NCI-H510A treated with DMSO at 0.1 percent for 48 hours (cell line): ENCODE results near the gene FUOM.
A peak's percentile ranks its signal among the peaks of the same experiment; 100 is the strongest.

Experiments
- DNase-seq: peaks from one replicate; lab custom pipeline; 2025; lab: John Stamatoyannopoulos, UW

Gene FUOM, protein sequence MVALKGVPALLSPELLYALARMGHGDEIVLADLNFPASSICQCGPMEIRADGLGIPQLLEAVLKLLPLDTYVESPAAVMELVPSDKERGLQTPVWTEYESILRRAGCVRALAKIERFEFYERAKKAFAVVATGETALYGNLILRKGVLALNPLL

DNA sequence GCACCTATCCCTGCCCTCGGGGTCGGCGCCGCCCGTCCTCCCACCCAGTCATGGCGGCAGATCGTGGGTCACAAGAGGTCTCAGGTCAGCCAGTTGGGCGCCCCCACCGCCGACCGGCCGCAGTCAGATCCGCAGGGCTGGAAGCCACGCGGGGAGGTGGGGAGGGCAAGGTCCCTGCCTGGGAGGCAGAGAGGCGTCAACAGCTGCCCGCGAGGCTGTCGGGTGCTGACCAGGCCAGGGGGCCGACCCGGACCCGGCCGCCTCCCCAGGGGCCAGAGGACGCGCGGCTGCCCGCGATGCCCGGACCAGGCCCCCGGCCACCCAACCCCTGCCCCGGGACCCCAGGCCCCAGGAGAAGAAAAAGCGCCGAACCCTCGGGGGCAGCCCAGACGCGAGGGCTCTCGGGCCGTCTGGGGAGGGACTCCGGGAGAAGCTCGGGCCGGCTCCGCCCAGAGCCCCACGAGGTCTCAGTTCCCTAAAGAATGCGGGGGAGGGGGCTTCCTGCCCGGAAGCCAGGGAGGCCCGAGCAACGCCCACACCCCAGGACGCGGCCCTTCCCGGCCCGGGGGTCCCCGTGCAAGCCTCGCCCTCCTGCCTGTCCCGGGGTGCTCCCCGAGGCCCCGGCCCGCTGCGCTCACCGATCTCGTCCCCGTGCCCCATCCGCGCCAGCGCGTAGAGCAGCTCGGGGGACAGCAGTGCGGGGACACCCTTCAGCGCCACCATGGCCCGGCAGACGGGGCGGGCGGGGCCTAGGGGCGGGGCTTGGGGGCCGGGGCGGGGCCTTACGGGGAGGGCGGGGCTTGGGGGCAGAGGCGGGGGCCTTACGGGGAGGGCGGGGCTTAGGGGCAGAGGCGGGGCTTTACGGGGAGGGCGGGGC lies at the start of gene FUOM:
Gene FUOM, minus strand, starts transcription at position 735 of the 877 bp plus-strand sequence. Its CDS starts 12 bp downstream, at position 723.
- no peak for DNase-seq

DNA sequence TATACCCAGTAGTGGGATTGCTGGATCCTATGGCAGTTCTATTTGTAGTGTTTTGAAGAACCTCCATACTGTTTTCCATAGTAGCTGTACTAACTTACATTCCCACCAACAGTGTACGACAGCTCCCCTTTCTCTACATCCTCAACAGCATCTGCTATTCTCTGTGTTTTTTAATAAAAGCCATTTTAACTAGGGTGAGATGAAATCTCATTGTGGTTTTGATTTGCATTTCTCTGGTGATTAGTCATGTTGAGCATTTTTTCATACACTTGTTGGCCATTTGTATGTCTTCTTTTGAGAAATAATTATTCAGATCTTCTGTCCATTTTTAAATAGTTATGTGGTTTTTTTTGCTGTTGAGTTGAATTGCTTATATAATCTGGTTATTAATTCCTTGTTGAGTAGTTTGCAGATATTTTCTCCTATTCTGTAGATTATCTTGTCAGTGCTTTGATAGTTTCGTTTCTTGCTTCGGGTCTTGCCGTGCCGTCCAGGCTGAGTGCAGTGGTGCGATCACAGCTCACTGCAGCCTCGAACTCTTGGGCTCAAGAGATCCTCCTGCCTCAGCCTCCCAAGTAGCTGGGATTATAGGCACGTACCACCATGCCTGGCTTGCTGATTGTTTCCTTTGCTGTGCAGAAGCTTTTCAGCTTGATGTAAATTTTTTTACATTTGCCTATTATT lies 48.2 kb upstream of the FUOM start:
- no peak for DNase-seq

DNA sequence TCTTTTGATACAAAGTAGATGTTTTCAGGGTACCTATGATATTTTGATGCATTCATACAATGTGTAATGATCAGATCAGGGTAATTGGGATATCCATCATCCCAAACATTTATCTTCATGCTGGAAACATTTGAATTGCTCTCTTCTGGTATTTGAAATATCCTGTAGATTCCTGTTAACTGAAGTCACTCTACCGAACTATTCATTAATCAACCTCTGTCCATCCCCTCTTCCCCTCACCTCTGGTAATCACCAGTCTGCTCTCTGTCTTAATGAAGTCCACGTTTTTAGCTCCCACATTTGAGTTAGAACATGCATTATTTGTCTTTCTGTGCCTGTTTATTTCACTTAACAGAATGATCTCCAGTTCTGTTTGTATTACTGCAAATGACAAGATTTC lies 47.5 kb upstream of the FUOM start:
- DNase-seq, result no peak

DNA sequence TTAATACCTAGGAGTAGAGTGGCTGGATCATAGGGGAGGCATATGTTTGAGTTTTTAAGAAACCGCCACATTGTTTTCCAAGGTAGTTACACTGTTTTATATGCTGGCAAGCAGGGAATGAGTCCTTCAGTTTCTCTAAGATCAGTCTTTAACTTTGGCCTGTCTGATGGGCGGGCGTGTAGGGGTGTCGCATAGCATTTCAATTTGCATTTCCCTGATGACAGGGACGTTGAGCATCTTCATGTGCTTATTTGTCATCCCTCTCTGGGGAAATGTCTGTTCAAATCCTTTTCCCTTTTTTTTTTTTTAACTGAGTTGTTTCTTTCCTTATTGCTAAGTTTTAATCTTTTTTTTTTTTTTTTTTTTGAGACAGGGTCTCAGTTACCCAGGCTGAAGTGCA lies 46.0 kb upstream of the FUOM start:
- DNase-seq, result no peak

DNA sequence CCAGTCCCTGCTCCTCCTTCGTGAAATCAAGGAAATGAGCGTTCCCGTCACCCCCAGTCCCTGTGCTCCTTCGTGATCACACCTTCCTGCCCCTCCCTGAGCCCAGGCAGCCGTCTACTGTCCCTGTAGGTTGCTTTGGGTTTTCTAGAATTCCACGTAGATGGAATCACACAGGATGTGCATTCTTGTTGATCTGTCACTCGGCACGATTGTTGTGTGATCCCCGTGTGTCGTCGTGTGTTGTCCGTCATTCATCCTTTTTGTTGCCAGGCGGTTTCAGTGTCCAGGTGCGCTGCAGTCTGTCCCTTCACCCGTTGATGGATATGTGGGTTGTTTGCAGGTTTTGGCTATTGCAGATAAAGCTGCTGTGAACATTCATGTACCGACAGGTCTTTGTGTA lies 45.5 kb upstream of the FUOM start:
- no peak for DNase-seq

DNA sequence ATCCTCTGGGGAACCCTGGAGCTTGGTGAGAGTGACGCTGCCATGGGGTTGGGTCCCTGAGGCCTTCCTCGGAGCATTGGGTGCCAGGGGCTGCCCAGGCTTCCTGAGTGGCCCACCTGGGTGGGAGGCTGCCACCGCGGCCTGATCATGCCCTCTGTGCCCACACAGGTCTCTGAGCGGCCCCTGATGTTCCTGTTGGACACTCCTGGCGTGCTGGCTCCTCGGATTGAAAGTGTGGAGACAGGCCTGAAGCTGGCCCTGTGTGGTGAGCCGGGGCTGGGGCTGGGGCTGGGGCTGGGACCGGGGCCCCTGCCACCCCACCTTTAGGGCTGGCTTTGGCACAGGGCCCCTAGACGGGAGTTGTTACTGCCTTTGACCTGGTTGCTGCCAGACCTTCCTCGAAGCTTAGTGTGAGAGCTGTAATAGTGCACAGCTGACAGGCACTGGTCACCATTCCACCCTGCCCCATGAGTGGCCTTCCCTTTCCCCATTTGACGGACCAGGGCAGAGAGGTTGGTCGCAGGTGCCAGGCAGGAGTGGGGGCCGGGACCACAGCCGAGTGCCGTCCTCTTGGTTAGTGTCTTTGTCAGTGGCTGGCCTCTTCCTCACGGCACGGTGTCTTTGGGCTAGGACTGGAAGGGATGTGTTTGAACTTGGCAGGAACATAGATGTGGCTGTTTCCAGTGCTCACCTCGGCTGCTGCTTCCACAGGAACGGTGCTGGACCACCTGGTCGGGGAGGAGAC lies 44.3 kb upstream of the FUOM start:
- DNase-seq, result no peak

DNA sequence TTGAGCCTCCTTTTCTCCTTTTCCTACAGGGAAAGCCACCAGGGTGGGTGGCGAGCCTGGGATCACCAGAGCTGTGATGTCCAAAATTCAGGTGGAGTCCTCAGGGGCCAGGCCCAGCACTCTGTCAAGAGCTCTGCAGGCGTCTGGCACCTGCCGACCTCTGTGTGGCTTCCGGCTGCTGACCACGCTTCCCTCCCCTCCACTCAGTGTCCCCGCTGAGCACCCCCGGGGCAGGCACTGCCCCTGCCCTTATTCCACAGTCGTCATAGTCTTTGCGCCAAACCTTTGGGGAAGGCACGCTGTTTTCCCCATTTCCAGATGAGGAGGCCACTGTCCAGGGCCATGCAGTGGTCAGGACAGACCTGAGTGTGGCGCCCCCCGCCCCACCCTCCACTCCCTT lies 43.7 kb upstream of the FUOM start:
- no peak for DNase-seq

DNA sequence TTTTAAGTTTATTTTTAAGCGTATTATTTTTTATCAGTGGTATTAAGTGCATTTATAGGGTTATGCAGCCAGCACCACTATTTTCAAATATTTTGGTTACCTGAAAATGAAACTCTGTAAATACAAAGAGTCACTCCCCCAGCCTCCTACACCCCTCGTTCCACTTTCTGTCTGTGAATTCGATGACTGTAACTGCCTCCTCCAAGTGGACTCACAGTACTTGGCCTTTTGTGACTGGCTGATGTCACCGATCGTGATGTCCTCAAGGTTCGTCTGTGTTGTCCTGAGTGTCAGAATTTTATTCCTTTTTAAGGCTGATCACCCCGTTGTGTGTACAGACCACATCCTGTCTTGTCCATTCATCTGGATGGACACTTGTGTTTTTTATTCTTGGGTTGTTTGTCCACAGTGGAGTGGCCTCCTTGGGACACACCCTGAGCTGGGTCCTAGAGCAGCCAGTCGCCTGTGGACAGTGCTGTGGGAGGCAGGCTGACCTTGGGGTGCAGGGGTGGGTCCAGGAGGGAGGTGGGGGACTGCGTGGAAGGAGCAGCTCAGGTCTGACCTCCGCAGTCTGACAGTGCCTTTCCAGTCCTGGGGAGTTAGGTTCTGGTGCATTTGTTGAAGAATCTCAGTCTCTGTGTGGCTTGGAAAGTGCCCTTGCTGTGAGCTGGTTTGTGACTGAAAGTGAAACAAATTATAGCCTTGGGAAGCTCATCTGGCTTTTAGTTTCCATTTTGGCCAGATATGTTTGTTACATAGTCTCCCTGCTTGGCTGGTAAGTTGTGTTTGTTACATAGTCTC lies 43.0 kb upstream of the FUOM start:
- DNase-seq, result no peak

DNA sequence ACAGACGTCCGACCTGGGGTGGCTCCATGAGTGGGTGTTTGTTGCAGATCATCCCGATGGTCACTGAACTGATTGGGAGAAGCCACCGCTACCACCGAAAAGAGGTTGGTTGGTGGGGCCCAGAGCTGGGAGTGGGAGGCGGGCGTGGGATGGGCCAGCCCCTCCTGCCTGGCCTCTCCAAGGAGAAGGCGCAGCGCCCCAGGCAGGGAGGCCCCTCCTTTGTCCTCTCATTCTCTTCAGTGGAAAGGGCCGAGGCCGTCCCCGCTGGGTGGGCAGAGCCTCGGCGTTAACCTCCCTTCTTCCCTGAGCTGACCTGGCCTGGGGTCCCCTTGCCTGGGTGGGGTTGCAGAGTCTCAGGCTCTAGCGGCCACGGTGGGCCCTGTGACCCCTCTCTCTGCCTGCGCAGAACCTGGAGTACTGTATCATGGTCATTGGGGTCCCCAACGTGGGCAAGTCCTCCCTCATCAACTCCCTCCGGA lies 41.3 kb upstream of the FUOM start:
- no peak for DNase-seq

DNA sequence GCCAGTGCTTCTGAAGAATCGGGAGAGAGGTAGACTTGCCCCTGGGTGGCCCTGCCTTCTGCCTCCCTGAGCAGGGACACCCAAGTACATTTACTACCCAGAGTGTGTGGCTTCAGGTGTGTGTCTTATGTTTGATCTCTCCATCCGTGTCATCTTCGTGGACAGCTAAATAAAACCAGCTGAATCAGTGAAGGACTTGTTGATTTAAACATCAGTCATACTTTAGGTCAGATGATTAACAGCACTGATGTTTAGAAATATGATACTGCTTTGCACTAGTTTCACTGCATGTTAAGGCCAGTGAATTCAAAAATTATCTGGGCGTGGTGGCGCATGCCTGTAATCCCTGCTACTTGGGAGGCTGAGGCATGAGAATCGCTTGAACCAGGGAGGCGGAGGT lies 40.1 kb upstream of the FUOM start:
- DNase-seq, result no peak

DNA sequence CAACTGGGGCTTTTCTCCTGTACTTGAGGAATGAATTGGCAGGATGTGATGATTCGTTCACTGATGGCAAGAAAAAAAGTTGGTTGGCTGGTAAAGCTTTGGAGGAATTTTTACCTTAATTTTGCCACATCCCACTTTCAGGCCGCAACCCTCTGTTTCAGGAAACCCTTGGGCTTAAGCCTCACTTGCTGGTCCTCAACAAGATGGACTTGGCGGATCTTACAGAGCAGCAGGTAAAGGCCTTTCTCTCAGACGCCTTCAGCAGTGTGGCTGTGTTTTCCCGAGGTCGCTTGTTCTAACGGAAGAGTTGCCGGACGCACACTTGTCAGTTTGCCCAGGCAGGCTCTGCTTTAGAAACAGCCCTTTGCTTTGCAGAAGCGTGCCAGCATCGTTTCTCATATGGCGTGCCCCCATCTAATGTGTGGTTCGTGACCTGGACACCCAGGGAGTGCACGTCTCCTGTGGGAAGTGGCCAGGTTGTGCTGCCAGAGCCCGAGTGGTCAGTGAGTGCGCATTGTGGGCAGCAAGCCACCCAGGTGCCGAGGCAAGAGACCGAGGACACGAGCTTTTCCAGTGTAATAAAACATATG lies 38.3 kb upstream of the FUOM start:
- no peak for DNase-seq

DNA sequence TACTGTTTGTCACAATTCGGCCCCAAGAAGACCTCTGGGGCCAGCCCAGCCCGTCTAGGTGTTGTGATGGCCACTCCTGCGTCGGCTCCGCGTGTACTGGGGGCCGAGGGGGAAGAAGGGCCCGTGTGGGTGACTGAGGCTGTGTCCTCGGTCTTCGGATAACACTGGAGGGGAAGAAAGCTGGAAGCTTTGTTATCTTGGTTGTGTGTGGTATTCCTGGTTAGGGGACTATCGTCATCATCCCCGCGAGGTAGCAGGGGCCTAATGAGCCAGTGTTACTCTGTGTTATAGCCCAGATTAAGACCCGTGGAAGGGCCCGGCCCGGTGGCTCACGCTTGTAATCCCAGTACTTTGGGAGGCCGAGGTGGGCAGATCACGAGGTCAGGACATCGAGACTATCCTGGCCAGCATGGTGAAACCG lies 37.0 kb upstream of the FUOM start:
- no peak for DNase-seq

DNA sequence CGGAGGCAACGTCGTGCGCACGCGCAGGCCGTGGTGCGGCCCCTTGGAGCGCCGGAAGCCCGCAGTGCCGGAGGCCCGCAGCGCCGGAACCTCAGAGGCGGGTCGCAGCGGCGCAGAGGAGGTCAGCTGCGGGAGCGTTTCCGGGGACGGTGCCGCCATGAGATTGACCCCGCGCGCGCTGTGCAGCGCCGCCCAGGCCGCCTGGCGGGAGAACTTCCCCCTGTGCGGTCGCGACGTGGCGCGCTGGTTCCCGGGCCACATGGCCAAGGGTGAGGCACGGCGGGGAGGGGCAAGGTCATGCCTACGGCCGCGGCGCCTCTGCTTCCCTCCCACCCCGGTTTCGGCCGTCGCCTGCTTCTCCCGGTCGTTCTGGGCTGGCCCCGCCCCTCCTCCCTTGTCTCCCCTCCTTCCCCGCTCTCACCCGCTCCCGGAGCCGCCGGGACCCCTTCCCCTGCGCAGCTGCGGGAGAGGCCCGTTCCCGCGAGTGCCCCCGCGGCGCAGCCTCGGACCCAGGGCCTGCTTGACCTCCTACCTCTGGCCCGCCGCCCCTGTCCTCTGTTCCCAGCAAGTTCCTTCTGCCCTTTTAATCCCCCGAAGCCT lies 36.3 kb upstream of the FUOM start, which contains the start of gene MTG1:
Gene MTG1, plus strand, starts transcription at position 94 of the 600 bp plus-strand sequence. Its CDS starts 64 bp downstream, at position 158.
- peak; percentile 87 for DNase-seq

DNA sequence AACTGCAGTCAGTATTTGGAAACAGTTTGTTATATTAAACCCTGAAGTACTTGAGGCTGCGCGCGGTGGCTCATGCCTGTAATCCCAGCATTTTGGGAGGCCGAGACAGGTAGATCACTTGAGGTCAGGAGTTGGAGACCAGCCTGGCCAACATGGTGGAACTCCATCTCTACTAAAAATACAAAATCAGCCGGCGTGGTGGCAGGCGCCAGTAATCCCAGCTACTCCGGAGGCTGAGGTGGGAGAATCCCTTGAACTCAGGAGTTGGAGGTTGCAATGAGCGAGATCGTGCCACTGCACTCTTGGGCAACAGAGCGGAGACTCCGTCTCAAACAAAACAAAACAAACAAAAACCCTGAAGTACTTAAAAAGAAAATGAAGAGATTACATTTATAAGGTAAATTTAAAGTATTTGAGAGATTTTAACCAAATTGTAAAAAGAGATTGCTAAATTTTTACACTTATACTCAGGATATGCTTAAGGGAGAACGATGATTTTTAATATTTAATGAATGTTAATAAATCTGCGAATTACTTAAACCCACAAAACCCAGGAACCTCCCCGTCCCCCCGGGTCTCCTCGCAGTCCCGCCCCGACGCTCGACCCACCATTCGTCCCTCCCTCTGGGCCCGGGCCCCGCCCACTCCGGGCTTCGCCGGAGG lies 35.7 kb upstream of the FUOM start:
- DNase-seq, result no peak

DNA sequence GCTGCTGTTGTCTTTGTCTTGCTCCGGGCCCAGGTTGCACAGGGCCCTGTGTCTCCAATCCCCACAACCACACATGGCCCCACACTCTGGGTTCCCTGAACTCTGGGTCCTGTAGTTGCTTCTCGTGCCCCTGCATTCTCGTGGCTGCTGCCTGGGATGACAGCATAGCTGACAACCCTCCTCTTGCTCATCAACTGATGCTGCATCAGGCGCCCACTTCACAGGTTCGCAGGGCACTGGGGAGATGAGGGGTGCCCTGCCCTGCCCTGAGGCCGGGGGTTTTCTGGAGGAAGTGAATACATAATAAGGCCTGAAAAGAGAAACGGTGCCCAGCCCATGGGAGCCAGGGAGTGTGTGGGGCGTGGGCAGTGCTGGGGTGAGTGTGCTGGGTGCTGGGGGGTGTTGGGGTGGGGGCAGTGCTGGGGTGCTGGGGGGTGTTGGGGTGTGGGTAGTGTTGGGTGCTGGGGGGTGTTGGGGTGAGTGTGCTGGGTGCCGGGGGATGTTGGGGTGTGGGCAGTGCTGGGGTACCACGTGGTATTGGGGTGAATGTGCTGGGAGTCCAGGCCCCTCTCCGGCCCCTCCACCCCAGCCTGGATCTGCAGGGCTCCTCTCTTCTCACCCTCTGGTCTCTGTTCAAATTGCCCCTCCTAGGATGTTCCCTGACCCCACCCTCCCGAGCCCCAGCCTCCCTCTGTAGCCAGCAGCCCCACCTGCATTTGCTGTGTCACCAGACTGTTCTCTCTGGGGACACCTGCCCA lies 34.1 kb upstream of the FUOM start:
- DNase-seq, result no peak

DNA sequence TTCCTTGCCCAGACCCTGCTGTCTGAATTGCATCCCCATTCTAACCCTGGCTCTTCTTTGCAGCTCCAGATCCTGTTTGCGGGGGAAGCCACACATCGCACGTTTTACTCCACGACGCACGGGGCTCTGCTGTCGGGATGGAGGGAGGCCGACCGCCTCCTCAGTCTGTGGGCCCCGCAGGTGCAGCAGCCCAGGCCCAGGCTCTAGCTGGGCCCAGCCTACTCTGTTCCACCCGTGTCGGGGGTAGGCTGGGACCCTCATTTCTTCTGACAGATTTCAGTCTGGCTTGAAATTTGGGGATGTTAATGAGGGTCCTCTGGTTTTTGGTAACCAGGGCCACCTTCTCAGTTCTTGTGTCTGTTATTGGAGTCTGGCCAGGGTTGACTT lies 33.4 kb upstream of the FUOM start:
- DNase-seq, result no peak

DNA sequence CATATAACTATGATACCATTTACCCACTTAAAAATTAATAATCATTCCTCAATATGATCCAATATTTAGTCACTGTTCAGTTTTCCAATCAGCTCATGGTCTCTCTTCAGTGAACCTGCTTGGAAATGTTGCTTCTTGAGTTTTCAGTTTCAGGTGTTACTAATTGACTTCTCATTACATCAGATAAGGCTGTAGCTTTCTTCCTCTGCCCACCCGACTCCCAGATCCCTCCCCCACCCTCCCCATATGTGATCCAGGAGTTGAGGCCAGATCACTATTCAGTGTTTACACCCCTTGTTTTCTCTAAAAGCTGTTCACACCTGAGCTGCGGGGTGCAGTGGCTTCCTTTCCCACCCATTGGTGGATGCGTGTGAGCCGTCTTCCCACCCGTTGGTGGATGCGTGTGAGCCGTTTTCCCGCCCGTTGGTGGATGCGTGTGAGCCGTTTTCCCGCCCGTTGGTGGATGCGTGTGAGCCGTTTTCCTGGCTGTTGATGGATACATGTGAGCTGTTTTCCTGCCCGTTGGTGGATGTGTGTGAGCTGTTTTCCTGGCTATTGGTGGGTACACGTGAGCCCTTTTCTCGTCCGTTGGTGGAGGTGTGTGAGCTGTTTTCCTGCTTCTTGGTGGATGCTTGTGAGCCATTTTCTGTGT lies 32.9 kb upstream of the FUOM start:
- DNase-seq, result no peak

DNA sequence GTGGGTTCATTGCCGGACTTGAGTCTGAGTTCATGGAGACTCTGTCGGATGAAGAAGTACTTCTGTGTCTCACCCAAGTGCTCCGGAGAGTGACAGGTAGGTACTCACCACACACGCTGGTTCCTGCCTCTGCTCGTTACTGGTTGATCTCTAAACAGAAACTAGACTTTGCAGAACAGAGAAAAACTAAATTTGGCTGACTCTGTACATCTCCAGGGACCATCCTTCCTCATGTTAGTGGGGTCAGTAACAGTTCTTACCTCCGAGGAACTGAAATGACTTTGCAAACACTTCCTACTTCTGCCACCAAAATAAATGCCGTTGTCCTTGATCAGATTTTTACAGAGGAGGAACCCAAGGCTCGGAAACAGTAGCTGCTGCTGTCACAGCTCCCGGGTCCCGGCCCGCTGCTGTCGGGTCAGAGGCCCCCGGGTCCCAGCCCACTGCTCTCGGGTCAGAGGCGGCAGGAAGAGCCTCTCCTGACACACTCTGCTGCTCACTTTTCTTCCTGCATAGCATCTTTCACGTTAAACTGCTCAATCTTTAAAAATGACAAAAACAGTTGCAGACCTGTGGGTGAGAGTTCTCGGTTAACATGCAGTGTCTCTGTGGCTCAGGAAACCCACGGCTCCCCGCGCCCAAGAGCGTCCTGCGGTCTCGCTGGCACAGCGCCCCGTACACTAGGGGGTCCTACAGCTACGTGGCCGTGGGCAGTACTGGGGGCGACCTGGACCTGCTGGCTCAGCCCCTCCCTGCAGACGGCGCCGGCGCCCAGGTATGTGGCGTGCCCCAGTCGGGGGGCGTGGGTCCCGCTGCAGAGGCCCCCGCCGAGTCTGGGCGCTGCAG lies 31.4 kb upstream of the FUOM start:
- no peak for DNase-seq
